Smooth muscle cell (in vitro differentiated cells): Measurements from ENCODE around the gene CES2. TPM values are rescaled to one million over a fixed set of nuclear protein-coding genes. Genes with fewer than 3 reads are reported as not detected.
"Not testable (repeated sequence)": the region's sequence is repeated elsewhere in the genome, so short reads cannot be mapped to it uniquely, and the experiment has no call there.

Experiments
- DNase-seq: peaks from one replicate; lab custom pipeline; 2025; ENCODE audit not compliant: unreplicated experiment; lab: John Stamatoyannopoulos, UW
- H2AFZ ChIP-seq: fragments of 200-600 bp; sonication (generic); 2 replicates; pipeline ENCODE4 v1.6.0; 2016; ENCODE audit warnings: antibody characterized with exemption, low read depth, mild to moderate bottlenecking
- H3F3A ChIP-seq: fragments of 200-600 bp; sonication (generic); 2 replicates; pipeline ENCODE4 v1.6.0; 2017; ENCODE audit warnings: antibody characterized with exemption, low read depth
- H3K27ac ChIP-seq: fragments of 200-600 bp; sonication (generic); 2 replicates; pipeline ENCODE4 v1.5.1; 2016; ENCODE audit warnings: low read depth, mild to moderate bottlenecking
- H3K27me3 ChIP-seq: fragments of 200-600 bp; sonication (generic); 2 replicates; pipeline ENCODE4 v1.6.1; 2016; ENCODE audit warnings: low read depth, mild to moderate bottlenecking
- H3K36me3 ChIP-seq: fragments of 200-600 bp; sonication (generic); 2 replicates; pipeline ENCODE4 v1.5.1; 2016; ENCODE audit warnings: low read depth
- H3K4me1 ChIP-seq: fragments of 200-600 bp; sonication (generic); 2 replicates; pipeline ENCODE4 v1.5.1; 2016; ENCODE audit warnings: low read depth
- H3K4me2 ChIP-seq: fragments of 200-600 bp; sonication (generic); 2 replicates; pipeline ENCODE4 v1.6.0; 2016; ENCODE audit warnings: mild to moderate bottlenecking
- H3K4me3 ChIP-seq: fragments of 200-600 bp; sonication (generic); 2 replicates; pipeline ENCODE4 v1.5.1; 2016; ENCODE audit warnings: mild to moderate bottlenecking
- H3K79me2 ChIP-seq: fragments of 200-600 bp; sonication (generic); 2 replicates; pipeline ENCODE4 v1.6.0; 2016; ENCODE audit warnings: low read depth, mild to moderate bottlenecking
- H3K9ac ChIP-seq: fragments of 200-600 bp; sonication (generic); 2 replicates; pipeline ENCODE4 v1.6.0; 2016; ENCODE audit warnings: low read depth
- H3K9me3 ChIP-seq: fragments of 200-600 bp; sonication (generic); replicated peaks from 2 replicates; pipeline ENCODE4 v1.5.1; 2016; ENCODE audit warnings: low read depth
- H4K20me1 ChIP-seq: fragments of 200-600 bp; sonication (generic); 2 replicates; pipeline ENCODE4 v1.6.0; 2016; ENCODE audit warnings: low read depth
- CTCF ChIP-seq: fragments of 200-600 bp; sonication (generic); IDR thresholded peaks from 2 replicates; pipeline ENCODE4 v1.5.1; 2017; ENCODE audit warnings: borderline replicate concordance, mild to moderate bottlenecking, antibody characterized with exemption; ENCODE audit not compliant: insufficient read depth, poor library complexity, severe bottlenecking
- WGBS: methylation state at CpG from one replicate; pipeline ENCODE4 v1.1.7; 2016; ENCODE audit warnings: low lambda C conversion rate; 5-methylcytosine and 5-hydroxymethylcytosine counted together
- polyA plus RNA-seq: library from polyadenylated mRNA; unstranded; fragments of >200 nt; fragmentation: Nextera tagmentation; extraction: Ambion mirVana; gene quantifications from 2 replicates; pipeline ENCODE4 v1.2.1, GENCODE V29; 2016
- total RNA-seq: library from RNA; depleted of rRNA; stranded (reverse); fragments of >200 nt; gene quantifications from 2 replicates; pipeline ENCODE4 v1.2.3, GENCODE V29; 2014

CES2 gene
- total and polyA plus RNA-seq, 2 experiments from 2014 or later, result 12.1 to 26.9 TPM

- Histone ChIP-seq H4K20me1 (peaks cover 12% of the 10 kb centered on the region), H3F3A (peaks cover 2% of the 10 kb centered on the region), H3K27ac (no peak overlapping the region), H3K4me1 (no peaks in the 10 kb centered on the region), H3K9me3 (no peaks in the 10 kb centered on the region), H3K27me3 (no peaks in the 10 kb centered on the region), H2AFZ (no peak overlapping the region), H3K9ac (no peak overlapping the region), H3K4me2 (no peak overlapping the region), H3K36me3 (no peaks in the 10 kb centered on the region), H3K4me3 (no peak overlapping the region), H3K79me2 (no peaks in the 10 kb centered on the region)
- WGBS, result 98% methylated on average over 5 of the region's 5 CpGs
- no peak for TF ChIP-seq CTCF
- no peak for DNase-seq
These were observed 7.7 kb downstream of the CES2 start for GRCh38 chr16:66942981-66943380.

- H3K4me1 ChIP-seq, result no peaks in the 10 kb centered on the region
- peaks cover 6% of the 10 kb centered on the region for H3K27me3 ChIP-seq
- no peak overlapping the region for H3K9ac ChIP-seq
- no peak for DNase-seq
- H3F3A ChIP-seq, result peaks cover 2% of the 10 kb centered on the region
- 96% methylated on average over 15 of the region's 15 CpGs for WGBS
- H3K27ac ChIP-seq, result no peak overlapping the region
- no peak overlapping the region for H3K4me3 ChIP-seq
- no peak for TF ChIP-seq CTCF
- H3K9me3 ChIP-seq, result no peaks in the 10 kb centered on the region
- no peak overlapping the region for H3K4me2 ChIP-seq
- no peak overlapping the region for H2AFZ ChIP-seq
- H3K36me3 ChIP-seq, result no peaks in the 10 kb centered on the region
- no peaks in the 10 kb centered on the region for H3K79me2 ChIP-seq
- H4K20me1 ChIP-seq, result peaks cover 10% of the 10 kb centered on the region
These were observed 8.2 kb downstream of the CES2 start for GRCh38 chr16:66943426-66944053.

- Histone ChIP-seq H3F3A (peaks cover 2% of the 10 kb centered on the region), H3K4me3 (no peak overlapping the region), H3K27ac (no peak overlapping the region), H3K9me3 (no peaks in the 10 kb centered on the region), H3K4me2 (no peak overlapping the region), H2AFZ (no peak overlapping the region), H3K4me1 (no peaks in the 10 kb centered on the region), H4K20me1 (peaks cover 8% of the 10 kb centered on the region), H3K79me2 (no peaks in the 10 kb centered on the region), H3K9ac (no peak overlapping the region), H3K36me3 (no peaks in the 10 kb centered on the region), H3K27me3 (peaks cover 11% of the 10 kb centered on the region)
- no peak for DNase-seq
- WGBS, result 93% methylated on average over 5 of the region's 5 CpGs
- TF ChIP-seq CTCF, result no peak
These were observed 8.7 kb downstream of the CES2 start for GRCh38 chr16:66944054-66944441.

- not testable (repeated sequence) for H3K36me3 ChIP-seq, H3K27ac ChIP-seq, H2AFZ ChIP-seq, DNase-seq, H3K4me1 ChIP-seq, H3F3A ChIP-seq, H3K4me3 ChIP-seq, H3K4me2 ChIP-seq, H4K20me1 ChIP-seq, H3K9ac ChIP-seq, H3K9me3 ChIP-seq, H3K79me2 ChIP-seq
- H3K27me3 ChIP-seq, result peaks cover 20% of the 10 kb centered on the region
- WGBS, result 95% methylated on average over 9 of the region's 9 CpGs
These were observed 9.7 kb downstream of the CES2 start for GRCh38 chr16:66944971-66945370.
